Neural progenitor cell (in vitro differentiated cells): ENCODE results near the gene SBNO1.

Source experiments
- CTCF ChIP-seq: fragments of 200-600 bp; sonication (generic); IDR thresholded peaks from 2 replicates; pipeline ENCODE4 v1.5.1; 2017; ENCODE audit warnings: antibody characterized with exemption, mild to moderate bottlenecking
- EZH2 ChIP-seq: fragments of 200-600 bp; sonication (generic); IDR thresholded peaks from 2 replicates; pipeline ENCODE4 v1.6.1; 2017; ENCODE audit warnings: antibody characterized with exemption, mild to moderate bottlenecking, moderate library complexity
- EZH2phosphoT487 ChIP-seq: fragments of 200-600 bp; sonication (generic); IDR thresholded peaks from 2 replicates; pipeline ENCODE4 v1.6.1; 2017; ENCODE audit warnings: antibody characterized with exemption

GRCh38 chr12:123286652-123287373 lies 77.8 kb downstream of the SBNO1 start:
- no peak for TF ChIP-seq CTCF
- TF ChIP-seq EZH2 = no peak
- TF ChIP-seq EZH2phosphoT487 = no peak
